K562 (cell line): ENCODE data around the gene LPA. TPM values are rescaled to one million over a fixed set of nuclear protein-coding genes. Genes with fewer than 3 reads are reported as not detected.

Source experiments
- ATAC-seq: fragments of 200-7000 bp; cut with Tn5 transposase; 3 replicates; pipeline ENCODE4 v1.9.1; 2020; ENCODE audit warnings: moderate library complexity
- BruUV-seq: library from RNA; stranded (reverse); fragments of 400-500 nt; replicated peaks from 2 replicates; lab custom pipeline; 2021; lab: Mats Ljungman, UMichigan
- CTCF ChIA-PET: fragments of 300-600 bp; formaldehyde crosslinking; extraction: SDS; loops from one replicate; lab custom pipeline; 2021; ENCODE audit warnings: low intra/inter-chr PET ratio; lab: Yijun Ruan, JAX
- POLR2A ChIA-PET: fragments of 300-600, 350-650 bp; sonication (Branson Sonifier 250); formaldehyde crosslinking; extraction: SDS; loops from one replicate; lab custom pipeline; 2021; ENCODE audit warnings: antibody characterized with exemption, inconsistent platforms; lab: Yijun Ruan, JAX
- DNase-seq, 4 experiments: peaks; one replicate each; pipeline versions ENCODE4 v3.0.0 to v3.0.0-alpha.2; 2011 to 2018; ENCODE audit warnings: low spot score in 3 of 4, mixed read lengths in 3 of 4; ENCODE audit errors: extremely low read depth in 1 of 4
- FAIRE-seq: peaks from 2 replicates; lab custom pipeline; 2011; peaks lifted over from hg19 to GRCh38; lab: Jason Lieb, UNC
- H2AFZ ChIP-seq: 2 replicates; pipeline ENCODE4 v1.6.0; 2011; ENCODE audit warnings: low read depth, low read length, control low read depth, inconsistent platforms
- H3K27ac ChIP-seq: fragments of 200-600 bp; 3 replicates; pipeline ENCODE4 v1.8.0; 2011; ENCODE audit warnings: low read depth, mild to moderate bottlenecking, control low read depth, inconsistent platforms, low read length, moderate library complexity, mixed read lengths; ENCODE audit errors: extremely low read depth
- H3K27me3 ChIP-seq, 2 experiments: fragments of 300-600 bp in 1 of 2; 2 replicates in 1 of 2; 3 replicates in 1 of 2; pipeline versions ENCODE4 v1.6.0 to v1.8.0; 2011; ENCODE audit warnings: inconsistent platforms in 2 of 2, low read length in 2 of 2, mild to moderate bottlenecking in 1 of 2, mixed read lengths in 1 of 2, moderate library complexity in 1 of 2; ENCODE audit not compliant: control insufficient read depth in 2 of 2, insufficient read depth in 2 of 2
- H3K36me3 ChIP-seq: fragments of 300-600 bp; 3 replicates; pipeline ENCODE4 v1.8.0; 2011; ENCODE audit warnings: mild to moderate bottlenecking, low read length, inconsistent platforms; ENCODE audit not compliant: control insufficient read depth, insufficient read depth
- H3K4me1 ChIP-seq, 2 experiments: fragments of 200-600 bp in 1 of 2; replicated peaks in 1 of 2; 2 replicates in 1 of 2; 3 replicates in 1 of 2; pipeline versions ENCODE4 v1.5.1 to v1.8.0; 2011; ENCODE audit warnings: inconsistent platforms in 2 of 2, low read length in 2 of 2, mild to moderate bottlenecking in 1 of 2, mixed read lengths in 1 of 2, moderate library complexity in 1 of 2; ENCODE audit not compliant: control insufficient read depth in 2 of 2, insufficient read depth in 2 of 2
- H3K4me2 ChIP-seq: 2 replicates; pipeline ENCODE4 v1.6.1; 2011; ENCODE audit warnings: low read length, control low read depth, inconsistent platforms, mixed read lengths; ENCODE audit not compliant: insufficient read depth
- H3K4me3 ChIP-seq: fragments of 200-600 bp; sonication (generic), shearing (Covaris generic); 2 replicates; pipeline ENCODE4 v1.5.1; 2016; ENCODE audit warnings: control low read depth, inconsistent platforms
- H3K79me2 ChIP-seq: fragments of 200-600 bp; 3 replicates; pipeline ENCODE4 v1.8.0; 2011; ENCODE audit warnings: low read length, inconsistent platforms; ENCODE audit not compliant: control insufficient read depth, insufficient read depth
- H3K9ac ChIP-seq, 2 experiments: 2 replicates each; pipeline versions ENCODE4 v1.6.0 to v1.6.1; 2011; ENCODE audit warnings: low read depth in 2 of 2, low read length in 2 of 2, control low read depth in 1 of 2, inconsistent platforms in 1 of 2, mild to moderate bottlenecking in 1 of 2, mixed read lengths in 1 of 2; ENCODE audit not compliant: insufficient read depth in 1 of 2
- H3K9me1 ChIP-seq: one replicate; pipeline ENCODE4 v1.6.0; 2011; ENCODE audit warnings: inconsistent platforms, mild to moderate bottlenecking, low read length, moderate library complexity; ENCODE audit not compliant: control insufficient read depth, insufficient read depth
- H3K9me3 ChIP-seq: replicated peaks from 2 replicates; pipeline ENCODE4 v1.5.1; 2011; ENCODE audit warnings: low read depth, low read length, inconsistent platforms; ENCODE audit not compliant: control insufficient read depth, insufficient read depth
- H4K20me1 ChIP-seq: replicated peaks from 2 replicates; pipeline ENCODE4 v1.6.1; 2011; ENCODE audit warnings: low read length, inconsistent platforms, mixed read lengths; ENCODE audit not compliant: control insufficient read depth, insufficient read depth
- HOMEZ ChIP-seq: fragments of 250-450 bp; sonication (Bioruptor Pico); IDR thresholded peaks from 2 replicates; pipeline ENCODE4 v1.4.0; 2020; ENCODE audit warnings: mild to moderate bottlenecking, moderate library complexity
- PRDM10 ChIP-seq: fragments of 450-650 bp; IDR thresholded peaks from 2 replicates; pipeline ENCODE4 v1.6.1; 2018; ENCODE audit not compliant: partially characterized antibody
- WGBS: fragments of 100-300 bp; shearing (Covaris generic); methylation state at CpG from one replicate; pipeline ENCODE4 v1.1.6; 2016; ENCODE audit warnings: low coverage, mixed read lengths; ENCODE audit not compliant: insufficient coverage; ENCODE audit errors: missing lambda C conversion rate; 5-methylcytosine and 5-hydroxymethylcytosine counted together
- in situ Hi-C: fragments of 300-500 bp; cut with MboI; formaldehyde crosslinking; loops from 4 replicates; pipeline ENCODE4 v1.15.0; 2018; ENCODE audit warnings: inconsistent platforms, mixed read lengths
- intact Hi-C: fragments of 100-400 bp; cut with micrococcal nuclease; formaldehyde crosslinking; loops from 2 replicates; pipeline ENCODE4 v1.14.2; 2022
- polyA plus RNA-seq, 8 experiments: library from polyadenylated mRNA; depleted of rRNA in 4 of 8; stranded (reverse) in 5 of 8; unstranded in 3 of 8; fragments of >200 nt; fragmentation: Nextera tagmentation in 2 of 8; fragmentation: Illumina TruSeq in 1 of 8; extraction: Ambion mirVana in 2 of 8; extraction: Trizol in 1 of 8; gene quantifications; 2 replicates each; pipeline versions ENCODE4 v1.2.1 to v1.2.3, GENCODE V29; 2011 to 2014; ENCODE audit warnings: inconsistent platforms in 1 of 8, missing spikeins in 1 of 8
- total RNA-seq, 7 experiments: library from RNA; depleted of rRNA in 6 of 7; stranded (reverse); fragments of >200 nt in 6 of 7; fragmentation: Illumina TruSeq in 2 of 7; extraction: Trizol in 2 of 7; gene quantifications; 2 replicates each; pipeline versions ENCODE4 v1.2.1 to v1.2.3, GENCODE V29; 2011 to 2021; ENCODE audit warnings: low replicate concordance in 1 of 7

LPA gene
- total and polyA plus RNA-seq, 9 of the 15 experiments (the other 6 are each of a cell fraction or from before 2014, with no cell fraction given), result 0.01 to 0.18 (median 0.07) TPM; not detected in 6

GRCh38 chr6:160685762-160686450, 21.8 kb upstream of the LPA start:
- H3K27ac ChIP-seq, result no peak overlapping the region
- WGBS, result 26% methylated on average over 5 of the region's 5 CpGs
- in situ Hi-C loops (no loop called here), intact Hi-C loops (no loop called here)
- H3K36me3 ChIP-seq, result no peaks in the 10 kb centered on the region
- H3K9me3 ChIP-seq, result no peaks in the 10 kb centered on the region
- CTCF ChIA-PET, result interaction anchor here (0.7 kb wide), 1 partner anchor 13 kb away, joined by 3 read pairs; no protein-coding TSS in a partner anchor
- TF ChIP-seq PRDM10, result peak; percentile 22
- TF ChIP-seq HOMEZ, result no peak
- DNase-seq (no peak), ATAC-seq (peak; percentile 62), FAIRE-seq (no peak)
- peak overlapping the region; percentile 90 for H2AFZ ChIP-seq
- POLR2A ChIA-PET, result interaction anchor here (0.5 to 1.1 kb wide), 2 partner anchors 36 to 769 kb away, joined by 3 to 5 read pairs; no protein-coding TSS in a partner anchor
- H3K9me1 ChIP-seq, result no peaks in the 10 kb centered on the region
- no peaks in the 10 kb centered on the region for H3K79me2 ChIP-seq
- no TSS peak for BruUV-seq
- no peak overlapping the region; a peak in 1 of 4 replicates for H3K9ac ChIP-seq
- peaks cover 0 to 12% of the 10 kb centered on the region in 2 experiments; a peak in 2 of 5 replicates for H3K27me3 ChIP-seq
- H3K4me2 ChIP-seq, result peak overlapping the region; percentile 58
- H3K4me3 ChIP-seq, result peak overlapping the region; percentile 24; the same call in 1 of the 2 replicates
- 0 out of 5 replicates have a peak, but pooled peaks cover 0 to 7% of the 10 kb centered on the region in 2 experiments for H3K4me1 ChIP-seq
- H4K20me1 ChIP-seq, result no peaks in the 10 kb centered on the region
